Erythroblast (primary cell): ENCODE data around the gene SPSB3.

ENCODE experiments used
- GATA1 ChIP-seq: IDR thresholded peaks from 2 replicates; pipeline ENCODE4 v1.6.1; 2011; ENCODE audit warnings: low read depth, mild to moderate bottlenecking, control low read depth, low read length, moderate library complexity
- POLR2A ChIP-seq: IDR thresholded peaks from 2 replicates; pipeline ENCODE4 v1.6.1; 2011; ENCODE audit warnings: mild to moderate bottlenecking, low read length

DNA sequence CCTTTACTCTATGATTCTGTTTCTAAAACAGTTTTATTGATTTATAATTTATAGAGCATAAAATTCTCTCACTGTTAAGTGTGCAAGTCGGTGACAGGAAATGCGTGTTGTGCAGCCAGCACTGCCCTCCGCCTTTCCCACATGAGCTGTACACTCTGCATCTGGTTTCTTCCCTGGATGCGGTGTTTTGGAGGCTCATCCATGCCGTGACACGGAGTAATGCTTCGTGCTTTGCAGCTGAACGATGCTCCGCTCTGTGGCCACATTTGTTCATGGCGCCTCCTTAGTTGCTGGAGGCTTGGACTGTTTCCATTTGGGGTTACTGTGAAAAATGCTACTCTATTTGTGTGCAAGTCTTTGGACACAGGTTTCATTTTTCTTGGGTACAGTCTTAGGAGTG, 18.3 kb upstream of the SPSB3 start:
- no peak for TF ChIP-seq POLR2A
- no peak for TF ChIP-seq GATA1
